HG03342 (cell line): ENCODE results near the gene SETD3.

ENCODE experiments used
- ATAC-seq: cut with Tn5 transposase; IDR thresholded peaks from one replicate; pipeline ENCODE4 v1.9.1; 2021; ENCODE audit warnings: mild to moderate bottlenecking, moderate library complexity; ENCODE audit not compliant: unreplicated experiment

The SETD3 gene

GRCh38 chr14:99516871-99517642, 36.4 kb upstream of the SETD3 start:
- ATAC-seq = no peak

DNA sequence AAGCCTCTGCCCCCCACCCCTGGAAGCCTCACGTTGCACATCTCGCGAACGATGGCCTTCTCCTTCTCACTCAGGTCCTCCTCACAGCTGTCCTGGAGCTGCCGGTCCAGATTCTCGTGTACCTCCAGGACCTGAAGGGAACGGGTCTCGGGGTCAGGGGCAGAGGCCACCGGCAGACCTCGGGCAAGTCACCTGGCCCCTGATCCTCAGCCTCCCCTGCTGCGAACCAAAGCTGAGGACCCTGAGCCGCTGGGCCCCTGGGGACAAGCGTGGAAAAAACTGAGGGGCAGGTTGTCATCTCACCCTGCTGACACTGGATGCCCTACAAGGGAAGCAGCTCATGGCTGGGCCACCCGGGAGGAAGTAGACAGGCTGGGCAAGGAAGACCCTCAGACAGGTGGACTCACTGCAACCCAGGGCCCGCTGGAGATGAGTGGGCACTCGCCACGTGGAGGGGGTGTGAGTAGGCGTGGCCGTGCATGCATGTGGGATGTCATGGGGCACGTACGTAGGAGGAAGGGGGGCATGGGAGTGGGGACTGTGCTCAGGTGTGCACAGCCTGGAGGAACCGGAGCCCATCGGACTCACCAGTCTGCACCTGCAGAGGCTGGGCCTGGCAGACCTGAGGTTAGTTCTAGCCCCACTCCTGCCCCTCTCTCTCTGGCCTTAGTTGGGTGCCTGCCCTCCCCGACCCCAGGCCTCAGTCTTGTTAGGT, 35.7 kb upstream of the SETD3 start:
- no peak for ATAC-seq

- ATAC-seq = no peak
These were observed 34.9 kb upstream of the SETD3 start for GRCh38 chr14:99515301-99516155.

GRCh38 chr14:99514552-99515300, 34.1 kb upstream of the SETD3 start:
- ATAC-seq = no peak

GRCh38 chr14:99513946-99514551, 33.4 kb upstream of the SETD3 start:
- no peak for ATAC-seq

- no peak for ATAC-seq
These were observed 32.6 kb upstream of the SETD3 start for GRCh38 chr14:99513183-99513694.

- ATAC-seq = no peak
These were observed 32.0 kb upstream of the SETD3 start for GRCh38 chr14:99512571-99513182.

- ATAC-seq = no peak
These were observed 31.4 kb upstream of the SETD3 start for GRCh38 chr14:99512110-99512449.

DNA sequence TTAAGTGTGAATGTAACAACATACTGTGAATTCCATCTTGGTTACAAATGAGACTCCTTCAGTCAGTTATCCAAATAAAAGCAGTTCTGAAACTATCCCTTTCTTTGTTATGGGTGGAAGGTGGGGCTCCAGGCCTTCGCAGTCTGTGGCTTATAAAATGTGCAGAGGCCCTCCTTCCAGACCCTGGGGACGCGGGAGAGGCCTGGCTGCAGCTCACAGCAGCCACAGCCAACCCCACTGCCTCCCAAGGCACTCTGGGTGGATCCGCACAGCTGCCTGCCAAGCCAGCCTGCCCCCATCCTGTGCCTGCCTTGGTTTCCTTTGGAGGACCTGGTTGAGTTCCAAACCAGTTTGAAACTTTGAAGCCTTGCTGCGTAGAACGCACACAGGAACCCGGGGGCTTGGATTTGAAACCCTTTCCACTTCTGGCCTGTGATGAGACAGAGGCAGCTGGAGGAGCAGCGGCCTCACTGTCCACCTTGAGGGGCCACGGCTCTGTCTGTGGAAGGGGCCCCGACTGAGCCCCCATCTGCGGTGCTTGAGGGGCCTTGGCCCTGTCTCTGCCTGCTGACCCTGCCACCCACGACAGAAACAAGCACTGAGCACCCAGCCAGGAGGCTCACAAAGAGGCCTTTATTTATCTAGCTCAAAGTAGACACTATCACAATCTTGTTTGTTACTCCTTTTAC, 30.9 kb upstream of the SETD3 start:
- ATAC-seq = no peak

GRCh38 chr14:99510556-99511139, 30.0 kb upstream of the SETD3 start:
- no peak for ATAC-seq

DNA sequence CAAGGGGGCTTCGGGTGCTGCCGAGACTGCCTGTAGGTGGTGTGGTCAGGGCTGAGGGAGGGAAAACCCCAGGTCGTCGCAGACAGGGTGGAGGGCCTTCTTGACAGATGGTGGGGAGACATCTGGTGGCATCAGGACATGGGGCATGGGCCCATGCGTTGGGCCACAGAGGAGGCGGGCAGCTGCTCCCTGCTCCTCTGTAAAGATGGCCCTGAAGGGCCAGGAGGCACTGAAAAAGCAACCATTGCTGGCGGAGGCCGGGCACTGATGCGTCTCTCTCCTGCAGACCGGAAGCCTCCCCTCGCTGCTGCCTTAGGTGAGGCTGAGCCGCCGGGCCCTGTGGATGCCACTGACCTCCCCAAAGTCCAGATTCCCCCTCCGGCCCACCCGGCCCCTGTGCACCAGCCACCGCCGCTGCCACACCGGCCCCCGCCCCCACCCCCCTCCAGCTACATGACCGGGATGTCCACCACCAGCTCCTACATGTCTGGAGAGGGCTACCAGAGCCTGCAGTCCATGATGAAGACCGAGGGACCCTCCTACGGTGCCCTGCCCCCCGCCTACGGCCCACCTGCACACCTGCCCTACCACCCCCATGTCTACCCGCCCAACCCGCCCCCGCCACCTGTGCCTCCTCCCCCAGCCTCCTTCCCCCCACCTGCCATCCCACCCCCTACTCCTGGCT, 29.4 kb upstream of the SETD3 start:
- ATAC-seq = no peak

DNA sequence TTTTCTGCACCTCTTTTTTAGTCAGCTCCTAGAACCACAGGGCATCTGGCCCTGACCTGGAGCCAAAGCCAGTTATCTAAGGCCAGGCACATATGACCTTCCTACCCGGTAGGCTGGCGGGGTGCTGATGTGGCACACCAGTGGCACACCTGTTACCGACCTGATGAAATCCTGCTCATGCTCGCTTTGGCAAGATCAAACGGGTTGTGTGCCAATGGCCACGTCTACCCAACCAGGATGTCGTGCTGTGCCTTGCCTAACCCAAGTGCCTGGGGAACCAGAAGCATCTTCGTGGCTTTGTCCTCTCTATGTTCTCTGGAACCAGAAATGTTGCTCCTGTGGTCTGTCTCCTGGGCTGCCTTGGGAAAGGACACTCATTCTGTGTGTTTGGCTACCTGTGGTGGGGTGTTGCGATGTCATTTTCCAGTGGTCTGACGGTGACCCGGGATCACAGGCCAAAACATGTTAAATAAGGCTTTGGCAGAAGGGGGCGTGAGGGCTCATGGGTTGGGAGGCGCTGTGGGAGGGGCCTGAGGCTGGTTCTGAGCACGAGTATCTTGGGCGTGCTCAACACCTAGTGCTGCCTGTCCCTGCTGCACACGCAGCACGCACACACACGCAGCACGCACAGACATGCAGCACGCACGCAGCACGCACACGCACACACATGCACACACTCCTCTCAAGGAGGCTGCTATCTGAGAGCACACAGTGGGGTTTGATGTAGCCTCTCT, 28.4 kb upstream of the SETD3 start:
- ATAC-seq = no peak

DNA sequence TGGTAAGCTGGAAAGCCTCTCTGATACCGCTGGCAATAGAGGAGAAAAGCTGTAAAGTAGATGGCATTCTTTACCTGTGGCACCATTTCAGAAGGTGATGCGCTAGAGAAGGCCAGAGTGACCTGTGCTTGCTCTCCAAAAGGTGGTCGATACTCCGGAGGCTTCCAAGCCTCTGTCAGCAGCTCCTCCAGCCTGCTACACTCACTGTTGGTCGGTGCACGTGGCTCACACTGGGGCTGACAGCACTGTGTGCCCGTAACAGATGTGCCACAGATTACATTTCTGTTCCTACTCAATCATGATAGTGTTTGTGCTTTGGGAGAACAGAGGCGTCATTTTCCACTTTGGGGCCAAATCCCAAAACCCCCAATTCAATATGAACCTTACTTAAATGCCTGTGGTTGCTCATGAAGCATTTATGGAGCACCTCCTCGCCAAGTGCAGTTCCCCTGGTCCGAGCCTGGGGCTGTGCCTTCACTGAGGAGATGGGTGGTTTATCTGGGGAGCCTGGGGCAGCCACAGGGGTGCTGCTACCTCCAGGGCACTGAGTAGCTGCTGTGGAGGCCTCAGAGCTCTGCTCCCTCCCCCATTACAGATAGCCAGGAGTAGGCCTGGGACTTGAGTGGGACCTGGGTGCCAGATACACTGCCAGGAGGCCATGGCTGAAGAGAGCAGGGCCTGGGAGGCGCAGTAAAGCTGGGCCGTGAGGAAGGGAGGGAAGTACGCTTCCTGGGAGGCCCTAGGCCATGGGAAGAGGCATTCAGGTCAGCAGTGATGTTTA, 27.4 kb upstream of the SETD3 start:
- no peak for ATAC-seq

GRCh38 chr14:99506276-99506675, 25.6 kb upstream of the SETD3 start:
- ATAC-seq = no peak

- ATAC-seq = no peak
These were observed 24.4 kb upstream of the SETD3 start for GRCh38 chr14:99505089-99505488.

GRCh38 chr14:99503848-99504453, 23.3 kb upstream of the SETD3 start:
- no peak for ATAC-seq
